D721Med (cell line): Measurements from ENCODE around the gene OR8G1.

Experiments
- DNase-seq: peaks from one replicate; pipeline ENCODE4 v3.0.0; 2011; ENCODE audit warnings: low spot score; ENCODE audit not compliant: insufficient read length
- FAIRE-seq: peaks from 2 replicates; lab custom pipeline; 2011; peaks lifted over from hg19 to GRCh38; lab: Jason Lieb, UNC
- TF ChIP-seq, protein P1 (sequence below): IDR thresholded peaks from 2 replicates; pipeline ENCODE4 v1.5.1; 2012; ENCODE audit warnings: mild to moderate bottlenecking, control low read depth; ENCODE audit not compliant: insufficient read depth; ENCODE audit errors: missing control alignments

The OR8G1 gene

DNA sequence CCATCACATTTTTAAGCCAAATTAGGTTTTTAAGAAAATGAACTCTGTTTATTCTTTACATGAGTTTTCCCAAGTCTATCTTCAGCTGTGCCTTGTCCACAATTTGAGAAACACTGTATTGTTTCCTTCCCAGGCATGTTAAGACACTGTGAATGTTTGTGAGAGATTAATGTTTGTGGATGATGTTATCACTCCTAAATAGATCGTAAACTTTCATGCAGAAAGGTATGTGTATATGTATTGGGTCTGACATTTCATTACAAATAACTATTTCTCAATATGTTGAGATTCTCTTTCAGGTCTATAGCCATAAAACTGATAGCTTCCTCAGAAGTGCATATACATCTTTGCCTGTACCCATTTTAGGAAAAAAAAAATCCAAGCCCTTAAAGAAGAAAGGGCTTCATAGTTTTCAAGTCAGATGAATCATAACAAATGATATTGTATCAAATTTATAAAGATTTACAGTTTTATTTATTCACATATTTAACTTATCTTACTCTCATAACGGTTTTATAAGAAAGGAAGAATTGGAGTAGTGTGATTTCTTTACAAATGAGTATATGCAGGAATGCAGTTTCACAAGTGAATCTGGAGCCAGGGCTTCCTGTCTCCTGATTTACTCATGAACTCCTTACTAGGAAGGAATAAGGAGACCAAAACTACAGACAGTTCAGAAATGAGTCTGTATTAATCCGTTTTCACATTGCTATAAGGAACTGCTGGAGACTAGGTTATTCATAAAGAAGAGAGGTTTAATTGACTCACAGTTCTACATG lies 61.6 kb downstream of the OR8G1 start:
- TF ChIP-seq, protein P1, sequence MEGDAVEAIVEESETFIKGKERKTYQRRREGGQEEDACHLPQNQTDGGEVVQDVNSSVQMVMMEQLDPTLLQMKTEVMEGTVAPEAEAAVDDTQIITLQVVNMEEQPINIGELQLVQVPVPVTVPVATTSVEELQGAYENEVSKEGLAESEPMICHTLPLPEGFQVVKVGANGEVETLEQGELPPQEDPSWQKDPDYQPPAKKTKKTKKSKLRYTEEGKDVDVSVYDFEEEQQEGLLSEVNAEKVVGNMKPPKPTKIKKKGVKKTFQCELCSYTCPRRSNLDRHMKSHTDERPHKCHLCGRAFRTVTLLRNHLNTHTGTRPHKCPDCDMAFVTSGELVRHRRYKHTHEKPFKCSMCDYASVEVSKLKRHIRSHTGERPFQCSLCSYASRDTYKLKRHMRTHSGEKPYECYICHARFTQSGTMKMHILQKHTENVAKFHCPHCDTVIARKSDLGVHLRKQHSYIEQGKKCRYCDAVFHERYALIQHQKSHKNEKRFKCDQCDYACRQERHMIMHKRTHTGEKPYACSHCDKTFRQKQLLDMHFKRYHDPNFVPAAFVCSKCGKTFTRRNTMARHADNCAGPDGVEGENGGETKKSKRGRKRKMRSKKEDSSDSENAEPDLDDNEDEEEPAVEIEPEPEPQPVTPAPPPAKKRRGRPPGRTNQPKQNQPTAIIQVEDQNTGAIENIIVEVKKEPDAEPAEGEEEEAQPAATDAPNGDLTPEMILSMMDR: no peak
- no peak for DNase-seq
- no peak for FAIRE-seq
